A673 (cell line): ENCODE data around the gene SUPT3H. TPM values are rescaled to one million over a fixed set of nuclear protein-coding genes. Genes with fewer than 3 reads are reported as not detected.

Source experiments
- BruUV-seq: library from RNA; stranded (reverse); fragments of 400-500 nt; replicated peaks from 2 replicates; lab custom pipeline; 2021; lab: Mats Ljungman, UMichigan
- CTCF ChIA-PET: fragments of 300-600 bp; sonication (Branson Sonifier 250); formaldehyde crosslinking; loops from one replicate; lab custom pipeline; 2022; ENCODE audit warnings: antibody characterized with exemption; lab: Charles Lee
- POLR2A ChIA-PET: fragments of 300-600 bp; sonication (Branson Sonifier 250); formaldehyde crosslinking; loops from one replicate; lab custom pipeline; 2022; ENCODE audit warnings: antibody characterized with exemption; ENCODE audit not compliant: low non-redundant PET; lab: Charles Lee
- DNase-seq: peaks from one replicate; pipeline ENCODE4 v3.0.0-alpha.2; 2015; ENCODE audit warnings: low spot score
- H3K27ac ChIP-seq: fragments of 200-600 bp; sonication (generic); 2 replicates; pipeline ENCODE4 v1.5.1; 2016; ENCODE audit warnings: mixed run types, low read depth, mild to moderate bottlenecking, mixed read lengths, antibody characterized with exemption, low read length; ENCODE audit not compliant: poor library complexity, severe bottlenecking
- H3K27me3 ChIP-seq: fragments of 200-600 bp; sonication (generic); replicated peaks from 2 replicates; pipeline ENCODE4 v1.6.1; 2017; ENCODE audit warnings: mixed run types, low read depth, mild to moderate bottlenecking, mixed read lengths, antibody characterized with exemption, low read length; ENCODE audit not compliant: insufficient read depth, poor library complexity
- H3K36me3 ChIP-seq: fragments of 200-600 bp; sonication (generic); 2 replicates; pipeline ENCODE4 v1.6.1; 2016; ENCODE audit warnings: mixed run types, mild to moderate bottlenecking, mixed read lengths, antibody characterized with exemption, low read length; ENCODE audit not compliant: insufficient read depth, poor library complexity, severe bottlenecking
- H3K4me1 ChIP-seq: fragments of 200-600 bp; sonication (generic); 2 replicates; pipeline ENCODE4 v1.6.1; 2017; ENCODE audit warnings: mixed run types, mild to moderate bottlenecking, mixed read lengths, antibody characterized with exemption, low read length; ENCODE audit not compliant: insufficient read depth, poor library complexity, severe bottlenecking
- H3K4me3 ChIP-seq: fragments of 200-600 bp; sonication (generic); 2 replicates; pipeline ENCODE4 v1.5.1; 2016; ENCODE audit warnings: low read depth, mixed run types, mild to moderate bottlenecking, mixed read lengths, low read length; ENCODE audit not compliant: poor library complexity, severe bottlenecking
- H3K9me3 ChIP-seq: fragments of 200-600 bp; sonication (generic); 2 replicates; pipeline ENCODE4 v1.6.1; 2016; ENCODE audit warnings: mixed run types, low read depth, mild to moderate bottlenecking, mixed read lengths, antibody characterized with exemption, low read length; ENCODE audit not compliant: poor library complexity, severe bottlenecking
- EZH2 ChIP-seq: fragments of 200-600 bp; sonication (generic); IDR thresholded peaks from 2 replicates; pipeline ENCODE4 v1.6.1; 2017; ENCODE audit warnings: borderline replicate concordance, low read depth, mild to moderate bottlenecking, mixed read lengths, antibody characterized with exemption, low read length; ENCODE audit not compliant: poor library complexity, severe bottlenecking
- intact Hi-C: fragments of 100-400 bp; cut with micrococcal nuclease; formaldehyde crosslinking; loops from one replicate; pipeline ENCODE4 v1.10.0; 2022; ENCODE audit not compliant: unreplicated experiment
- total RNA-seq: library from RNA; stranded (reverse); gene quantifications from 2 replicates; pipeline ENCODE4 v1.2.3, GENCODE V29; 2021
- TF ChIP-seq, protein P1 (sequence below): fragments of 300-800, 200-600 bp; sonication (generic); conservative IDR thresholded peaks from 2 replicates; pipeline ENCODE4 v1.5.1; 2017; ENCODE audit warnings: low read depth, mild to moderate bottlenecking, antibody characterized with exemption, low read length, moderate library complexity, mixed read lengths

The SUPT3H gene
- total RNA-seq, 1 experiment from 2014 or later = 10.8 TPM

DNA sequence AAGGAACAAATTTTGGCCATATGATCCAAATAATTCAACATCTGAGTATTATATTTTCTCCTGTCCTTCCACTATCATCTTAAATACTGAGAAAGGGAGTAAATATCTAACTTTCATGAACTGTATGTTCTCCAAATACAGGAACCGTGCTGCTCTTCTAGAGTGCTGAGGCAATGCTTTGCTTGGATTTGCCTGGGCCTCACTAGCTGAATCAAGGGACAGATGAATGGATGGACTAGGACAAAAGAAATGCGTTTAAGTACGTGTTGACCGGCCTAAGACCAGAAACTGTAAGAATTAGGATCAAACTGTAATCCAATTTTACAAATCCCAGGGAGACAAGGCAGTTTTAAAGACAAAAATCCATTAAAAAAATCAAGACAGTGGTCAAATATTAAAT is 412.0 kb downstream of the SUPT3H start:
- no peak for DNase-seq
- Histone ChIP-seq H3K27ac (no peak overlapping the region), H3K27me3 (no peaks in the 10 kb centered on the region), H3K36me3 (no peaks in the 10 kb centered on the region), H3K9me3 (no peaks in the 10 kb centered on the region), H3K4me3 (no peak overlapping the region), H3K4me1 (peaks cover 29% of the 10 kb centered on the region)
- POLR2A ChIA-PET = no interaction called here
- CTCF ChIA-PET = no interaction called here
- intact Hi-C loops = no loop called here
- no TSS peak for BruUV-seq
- TF ChIP-seq EZH2 = no peak
- TF ChIP-seq, protein P1, sequence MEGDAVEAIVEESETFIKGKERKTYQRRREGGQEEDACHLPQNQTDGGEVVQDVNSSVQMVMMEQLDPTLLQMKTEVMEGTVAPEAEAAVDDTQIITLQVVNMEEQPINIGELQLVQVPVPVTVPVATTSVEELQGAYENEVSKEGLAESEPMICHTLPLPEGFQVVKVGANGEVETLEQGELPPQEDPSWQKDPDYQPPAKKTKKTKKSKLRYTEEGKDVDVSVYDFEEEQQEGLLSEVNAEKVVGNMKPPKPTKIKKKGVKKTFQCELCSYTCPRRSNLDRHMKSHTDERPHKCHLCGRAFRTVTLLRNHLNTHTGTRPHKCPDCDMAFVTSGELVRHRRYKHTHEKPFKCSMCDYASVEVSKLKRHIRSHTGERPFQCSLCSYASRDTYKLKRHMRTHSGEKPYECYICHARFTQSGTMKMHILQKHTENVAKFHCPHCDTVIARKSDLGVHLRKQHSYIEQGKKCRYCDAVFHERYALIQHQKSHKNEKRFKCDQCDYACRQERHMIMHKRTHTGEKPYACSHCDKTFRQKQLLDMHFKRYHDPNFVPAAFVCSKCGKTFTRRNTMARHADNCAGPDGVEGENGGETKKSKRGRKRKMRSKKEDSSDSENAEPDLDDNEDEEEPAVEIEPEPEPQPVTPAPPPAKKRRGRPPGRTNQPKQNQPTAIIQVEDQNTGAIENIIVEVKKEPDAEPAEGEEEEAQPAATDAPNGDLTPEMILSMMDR = no peak

DNA sequence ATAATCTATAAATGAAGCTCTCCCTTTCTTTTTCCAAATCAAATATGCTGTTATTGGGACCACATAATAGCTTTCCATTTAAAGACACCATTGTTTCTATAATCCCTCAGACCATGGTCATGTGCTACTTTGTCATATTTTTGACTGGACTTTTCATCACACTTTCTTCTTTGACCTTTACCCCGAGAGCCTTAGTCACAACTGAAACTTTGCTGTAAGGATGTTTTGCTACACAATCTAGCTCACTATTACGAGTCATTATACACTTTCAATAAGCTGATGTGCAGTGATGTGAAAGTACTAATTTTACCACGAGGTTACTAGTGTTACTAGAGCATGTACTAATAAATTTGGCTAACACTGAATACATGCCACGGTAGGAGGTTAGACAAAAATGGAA is 416.8 kb downstream of the SUPT3H start:
- ChIA-PET POLR2A (no interaction called here), CTCF (no interaction called here)
- H3K4me3 ChIP-seq = no peak overlapping the region
- no peaks in the 10 kb centered on the region for H3K4me1 ChIP-seq
- BruUV-seq = no TSS peak
- H3K9me3 ChIP-seq = no peaks in the 10 kb centered on the region
- H3K36me3 ChIP-seq = no peaks in the 10 kb centered on the region
- intact Hi-C loops = no loop called here
- DNase-seq = no peak
- H3K27me3 ChIP-seq = no peaks in the 10 kb centered on the region
- TF ChIP-seq EZH2 = no peak
- TF ChIP-seq, protein P1 = no peak
- no peak overlapping the region for H3K27ac ChIP-seq

DNA sequence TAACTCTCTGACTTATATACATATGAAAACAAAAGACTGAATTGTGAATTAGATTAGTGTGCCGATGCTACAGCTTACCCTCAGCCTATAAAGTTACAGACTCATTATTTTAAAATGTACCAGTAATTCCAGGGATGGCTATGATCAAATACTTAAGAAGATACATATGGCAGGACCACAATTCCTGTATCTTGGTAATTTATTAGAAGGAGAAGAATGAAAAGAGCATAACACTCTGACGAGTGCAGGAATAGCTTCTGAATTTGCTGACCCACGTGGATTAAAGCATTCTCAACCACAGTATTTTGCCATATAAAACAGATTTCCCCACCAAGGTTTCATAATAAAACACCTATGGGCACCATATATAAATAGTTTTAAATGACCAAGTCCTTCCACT is 418.1 kb downstream of the SUPT3H start:
- H3K27ac ChIP-seq = no peak overlapping the region
- no peaks in the 10 kb centered on the region for H3K4me1 ChIP-seq
- ChIA-PET CTCF (no interaction called here), POLR2A (no interaction called here)
- no peak for DNase-seq
- H3K4me3 ChIP-seq = no peak overlapping the region
- no peaks in the 10 kb centered on the region for H3K9me3 ChIP-seq
- no peaks in the 10 kb centered on the region for H3K36me3 ChIP-seq
- no peak for TF ChIP-seq EZH2
- TF ChIP-seq, protein P1 = no peak
- no TSS peak for BruUV-seq
- intact Hi-C loops = no loop called here
- no peaks in the 10 kb centered on the region for H3K27me3 ChIP-seq
